ENCODE data around the gene USP13.

The USP13 gene, protein sequence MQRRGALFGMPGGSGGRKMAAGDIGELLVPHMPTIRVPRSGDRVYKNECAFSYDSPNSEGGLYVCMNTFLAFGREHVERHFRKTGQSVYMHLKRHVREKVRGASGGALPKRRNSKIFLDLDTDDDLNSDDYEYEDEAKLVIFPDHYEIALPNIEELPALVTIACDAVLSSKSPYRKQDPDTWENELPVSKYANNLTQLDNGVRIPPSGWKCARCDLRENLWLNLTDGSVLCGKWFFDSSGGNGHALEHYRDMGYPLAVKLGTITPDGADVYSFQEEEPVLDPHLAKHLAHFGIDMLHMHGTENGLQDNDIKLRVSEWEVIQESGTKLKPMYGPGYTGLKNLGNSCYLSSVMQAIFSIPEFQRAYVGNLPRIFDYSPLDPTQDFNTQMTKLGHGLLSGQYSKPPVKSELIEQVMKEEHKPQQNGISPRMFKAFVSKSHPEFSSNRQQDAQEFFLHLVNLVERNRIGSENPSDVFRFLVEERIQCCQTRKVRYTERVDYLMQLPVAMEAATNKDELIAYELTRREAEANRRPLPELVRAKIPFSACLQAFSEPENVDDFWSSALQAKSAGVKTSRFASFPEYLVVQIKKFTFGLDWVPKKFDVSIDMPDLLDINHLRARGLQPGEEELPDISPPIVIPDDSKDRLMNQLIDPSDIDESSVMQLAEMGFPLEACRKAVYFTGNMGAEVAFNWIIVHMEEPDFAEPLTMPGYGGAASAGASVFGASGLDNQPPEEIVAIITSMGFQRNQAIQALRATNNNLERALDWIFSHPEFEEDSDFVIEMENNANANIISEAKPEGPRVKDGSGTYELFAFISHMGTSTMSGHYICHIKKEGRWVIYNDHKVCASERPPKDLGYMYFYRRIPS

DNA sequence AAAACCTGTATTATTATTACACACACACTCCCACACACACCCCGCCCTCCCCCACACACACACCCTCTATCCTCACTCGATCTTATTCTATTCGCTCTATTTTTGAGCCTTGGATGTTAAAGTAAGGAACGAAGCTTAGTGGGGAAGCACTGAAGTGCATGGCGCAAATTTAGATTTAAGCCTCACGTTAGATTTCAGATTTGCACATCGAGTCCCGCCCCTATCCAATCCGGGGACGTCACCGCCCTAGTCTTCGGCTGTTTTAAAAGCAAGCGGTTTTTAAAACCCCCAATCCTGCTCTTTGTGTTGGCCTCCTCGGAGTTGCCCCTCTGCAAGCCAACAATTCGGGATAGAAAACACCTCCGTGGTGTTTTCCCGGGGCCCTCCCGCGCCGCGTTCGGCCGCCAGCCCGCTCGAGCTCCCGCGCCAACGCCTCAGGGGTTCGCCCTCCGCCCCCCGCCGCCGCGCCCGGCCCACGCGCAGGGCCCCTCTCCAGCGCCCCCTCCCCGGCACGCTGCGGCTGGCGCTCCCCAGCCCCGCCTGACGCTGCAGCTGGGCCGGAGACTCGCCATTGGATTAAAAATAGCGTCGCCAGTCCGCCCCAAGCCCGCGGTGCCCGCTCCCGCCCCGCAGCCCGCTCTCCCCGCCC, at the start of gene USP13:
USP13 (plus strand) TSS at position 594 of the 649 bp plus-strand sequence. CDS start 186 bp downstream, outside the sequence.
- DNase-seq (ENCODE audit: low read depth) = peak; percentile 74
- no peak; the same call in 1 of the 2 replicates for TF ChIP-seq CTCF (conservative IDR thresholded peaks at IDR 0.05; ENCODE audit: low read length)
- H3K4me3 ChIP-seq (ENCODE audit: low read length) = peak within 1 kb of the TSS; percentile 86

DNA sequence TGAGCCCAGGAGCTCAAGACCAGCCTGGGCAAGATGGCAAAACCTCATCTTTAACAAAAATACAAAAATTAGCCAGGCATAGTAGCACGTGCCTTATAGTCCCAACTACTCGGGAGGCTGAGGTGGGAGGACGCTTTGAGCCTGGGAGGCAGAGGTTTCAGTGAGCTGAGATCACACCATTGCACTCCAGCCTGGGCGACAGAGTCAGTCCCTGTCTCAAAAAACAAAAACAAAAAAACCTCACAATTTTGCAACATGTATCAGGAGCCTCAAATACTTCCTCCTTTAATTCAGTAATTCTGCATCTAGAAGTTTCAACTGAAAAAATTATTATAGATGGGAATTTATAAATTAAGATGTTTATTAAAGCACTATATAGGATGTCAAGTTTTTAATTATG, 49.5 kb upstream of the USP13 start:
- DNase-seq (ENCODE audit: low read depth) = no peak
- peak overlapping the region; percentile 97 for H3K4me3 ChIP-seq (ENCODE audit: low read length)
- TF ChIP-seq CTCF (conservative IDR thresholded peaks at IDR 0.05; ENCODE audit: low read length) = no peak

DNA sequence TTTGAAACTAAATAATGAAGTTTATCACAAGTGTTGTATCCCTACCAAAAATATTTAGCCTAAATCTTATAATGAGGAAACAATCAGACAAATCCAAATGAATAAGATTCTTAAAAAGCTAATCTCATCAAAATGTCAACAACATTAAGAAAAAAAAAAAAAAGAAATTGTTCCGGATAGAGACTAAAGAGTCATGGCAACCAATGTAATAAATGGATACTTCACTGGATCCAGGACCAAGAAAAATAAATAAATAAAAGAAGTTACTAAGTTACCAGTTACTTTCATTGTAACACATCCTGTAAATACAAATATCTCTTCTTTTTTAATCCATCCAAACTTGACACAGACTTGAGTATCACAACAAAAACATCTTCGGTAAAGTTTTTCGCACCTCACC, 49.0 kb upstream of the USP13 start:
- no peak for TF ChIP-seq CTCF (conservative IDR thresholded peaks at IDR 0.05; ENCODE audit: low read length)
- no peak for DNase-seq (ENCODE audit: low read depth)

GRCh38 chr3:179604321-179605078, 48.3 kb upstream of the USP13 start, which contains the start of the genes MRPL47 and NDUFB5:
TSS of gene MRPL47 (minus strand) at chr3:179604638. CDS start at chr3:179604624, 14 bp downstream.
TSS of gene NDUFB5 (plus strand) at chr3:179604794. CDS start at chr3:179604816, 22 bp downstream.
- peak within 1 kb of the TSS; percentile 97 for H3K4me3 ChIP-seq (ENCODE audit: low read length)
- DNase-seq (ENCODE audit: low read depth) = peak; percentile 96
- TF ChIP-seq CTCF (conservative IDR thresholded peaks at IDR 0.05; ENCODE audit: low read length) = no peak

More for the DNA sequence above, 49.0 kb upstream of the USP13 start:
- peak overlapping the region; percentile 97 for H3K4me3 ChIP-seq (ENCODE audit: low read length)

DNA sequence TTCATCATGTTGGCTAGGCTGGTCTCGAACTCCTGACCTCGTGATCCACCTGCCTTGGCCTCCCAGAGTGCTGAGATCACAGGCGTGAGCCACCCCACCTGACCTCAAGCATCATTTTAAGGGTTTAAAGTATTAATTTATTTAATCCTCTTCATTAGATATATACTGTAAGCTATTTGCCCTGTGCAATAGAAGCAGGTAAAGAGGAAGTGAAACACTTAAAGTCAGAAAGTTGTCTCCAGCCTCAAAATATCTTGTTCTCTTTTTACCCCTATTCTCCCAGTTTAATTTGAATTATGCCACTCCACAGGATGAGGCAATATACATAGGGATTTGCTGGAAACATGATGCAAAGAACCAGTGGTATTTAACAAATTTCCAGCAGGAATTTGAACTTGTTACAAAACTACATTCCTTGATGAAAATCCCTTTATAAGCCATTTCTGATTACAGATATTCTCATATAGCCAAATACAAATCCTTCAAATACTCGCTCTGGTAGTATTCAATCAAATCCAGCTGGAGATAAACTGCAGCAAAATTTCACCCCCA, 46.2 kb upstream of the USP13 start:
- peak; percentile 19 for DNase-seq (ENCODE audit: low read depth)

More for the DNA sequence above, 46.2 kb upstream of the USP13 start:
- no peak overlapping the region for H3K4me3 ChIP-seq (ENCODE audit: low read length)
- no peak for TF ChIP-seq CTCF (conservative IDR thresholded peaks at IDR 0.05; ENCODE audit: low read length)
